ENCODE measurements around the gene GSTA4. TPM values are rescaled to one million over a fixed set of nuclear protein-coding genes. Genes with fewer than 3 reads are reported as not detected.

The GSTA4 gene
- total and polyA plus RNA-seq, 2 donors (not counting 1 experiment from before 2014, with no cell fraction given) = 51.9 to 54.0 TPM

DNA sequence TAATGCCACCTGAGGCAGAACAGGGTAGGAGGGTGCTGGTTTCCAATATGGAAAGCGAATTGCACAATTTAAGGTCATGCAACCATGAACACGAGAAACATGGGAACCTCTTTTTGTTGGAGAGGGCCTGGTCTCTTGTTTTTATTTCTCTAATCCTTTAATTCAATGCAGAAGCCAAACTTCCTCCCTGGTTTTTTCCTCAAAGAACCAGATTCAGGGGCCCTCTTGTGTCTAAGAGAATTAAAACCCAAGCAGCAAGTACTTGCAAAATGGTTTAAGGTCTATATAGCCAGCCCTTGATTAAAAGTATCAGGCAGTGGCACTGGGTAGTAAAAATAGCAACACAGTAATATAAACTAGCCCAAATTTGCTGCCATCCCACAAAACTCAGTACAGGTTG, 19.5 kb downstream of the GSTA4 start:
- Histone ChIP-seq H3K27ac (ENCODE audit: insufficient read depth, low read length) (no peak overlapping the region), H3K9me3 (ENCODE audit: control insufficient read depth, insufficient read depth, low read depth, low read length) (no peaks in the 10 kb centered on the region), H3K27me3 (ENCODE audit: control insufficient read depth, insufficient read depth, low read length) (no peaks in the 10 kb centered on the region), H3K9ac (ENCODE audit: insufficient read depth, low read length) (no peak overlapping the region), H3K4me2 (ENCODE audit: extremely low read depth, insufficient read depth, low read length) (no peak overlapping the region), H2AFZ (ENCODE audit: low read length) (no peak overlapping the region), H3K4me1 (ENCODE audit: control insufficient read depth, extremely low read depth, insufficient read depth, low read length) (no peaks in the 10 kb centered on the region), H4K20me1 (ENCODE audit: control insufficient read depth, extremely low read depth, insufficient read depth, low read length) (no peaks in the 10 kb centered on the region), H3K36me3 (ENCODE audit: control insufficient read depth, insufficient read depth, low read length) (no peaks in the 10 kb centered on the region), H3K79me2 (ENCODE audit: control insufficient read depth, insufficient read depth, low read length) (no peaks in the 10 kb centered on the region), H3K4me3 (replicated peaks in 1 of 4; ENCODE audit: control extremely low read depth in 1 of 4, insufficient read depth in 1 of 4, low read depth in 3 of 4, low read length in 4 of 4) (no peak overlapping the region)
- TF ChIP-seq, protein P1, sequence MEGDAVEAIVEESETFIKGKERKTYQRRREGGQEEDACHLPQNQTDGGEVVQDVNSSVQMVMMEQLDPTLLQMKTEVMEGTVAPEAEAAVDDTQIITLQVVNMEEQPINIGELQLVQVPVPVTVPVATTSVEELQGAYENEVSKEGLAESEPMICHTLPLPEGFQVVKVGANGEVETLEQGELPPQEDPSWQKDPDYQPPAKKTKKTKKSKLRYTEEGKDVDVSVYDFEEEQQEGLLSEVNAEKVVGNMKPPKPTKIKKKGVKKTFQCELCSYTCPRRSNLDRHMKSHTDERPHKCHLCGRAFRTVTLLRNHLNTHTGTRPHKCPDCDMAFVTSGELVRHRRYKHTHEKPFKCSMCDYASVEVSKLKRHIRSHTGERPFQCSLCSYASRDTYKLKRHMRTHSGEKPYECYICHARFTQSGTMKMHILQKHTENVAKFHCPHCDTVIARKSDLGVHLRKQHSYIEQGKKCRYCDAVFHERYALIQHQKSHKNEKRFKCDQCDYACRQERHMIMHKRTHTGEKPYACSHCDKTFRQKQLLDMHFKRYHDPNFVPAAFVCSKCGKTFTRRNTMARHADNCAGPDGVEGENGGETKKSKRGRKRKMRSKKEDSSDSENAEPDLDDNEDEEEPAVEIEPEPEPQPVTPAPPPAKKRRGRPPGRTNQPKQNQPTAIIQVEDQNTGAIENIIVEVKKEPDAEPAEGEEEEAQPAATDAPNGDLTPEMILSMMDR (conservative IDR thresholded peaks at IDR 0.05 in 1 of 2, IDR thresholded peaks at IDR 0.05 in 1 of 2; ENCODE audit: low read depth in 1 of 2, low read length in 2 of 2) = peak in 1 of 2 donors; percentile 28
- TF ChIP-seq EZH2 (IDR thresholded peaks at IDR 0.05; ENCODE audit: low read length, missing control alignments) = no peak
- peak in 1 of 2 donors; percentile 63 for DNase-seq (ENCODE audit: low read depth in 2 of 2)

DNA sequence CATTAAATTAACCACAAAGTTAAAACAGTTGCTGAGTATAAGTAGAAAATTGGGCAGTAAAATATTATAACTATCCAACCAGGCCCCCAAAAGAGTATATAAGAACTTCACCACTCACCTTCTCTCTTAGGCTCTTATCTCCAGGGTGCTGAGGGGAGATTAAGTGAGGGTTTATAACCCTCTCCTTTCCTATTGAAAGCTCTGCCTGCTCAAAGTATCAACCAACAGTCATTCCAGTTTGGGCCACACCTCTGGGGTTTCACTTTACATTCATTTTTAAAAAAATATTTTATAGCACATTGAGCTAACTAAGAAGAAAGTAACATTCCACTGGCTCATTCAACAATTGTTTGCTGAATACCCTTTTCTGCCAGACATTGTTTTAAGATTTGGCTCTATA, 22.1 kb downstream of the GSTA4 start:
- no peak overlapping the region for H3K27ac ChIP-seq (ENCODE audit: insufficient read depth, low read length)
- DNase-seq (ENCODE audit: low read depth in 2 of 2) = no peak
- H3K9ac ChIP-seq (ENCODE audit: insufficient read depth, low read length) = no peak overlapping the region
- no peak for TF ChIP-seq EZH2 (IDR thresholded peaks at IDR 0.05; ENCODE audit: low read length, missing control alignments)
- TF ChIP-seq, protein P1 (conservative IDR thresholded peaks at IDR 0.05 in 1 of 2, IDR thresholded peaks at IDR 0.05 in 1 of 2; ENCODE audit: low read depth in 1 of 2, low read length in 2 of 2) = no peak
- no peak overlapping the region for H3K4me3 ChIP-seq (replicated peaks in 1 of 4; ENCODE audit: control extremely low read depth in 1 of 4, insufficient read depth in 1 of 4, low read depth in 3 of 4, low read length in 4 of 4)
- H3K36me3 ChIP-seq (ENCODE audit: control insufficient read depth, insufficient read depth, low read length) = no peaks in the 10 kb centered on the region
- H3K79me2 ChIP-seq (ENCODE audit: control insufficient read depth, insufficient read depth, low read length) = no peaks in the 10 kb centered on the region
- no peaks in the 10 kb centered on the region for H4K20me1 ChIP-seq (ENCODE audit: control insufficient read depth, extremely low read depth, insufficient read depth, low read length)
- no peak overlapping the region for H2AFZ ChIP-seq (ENCODE audit: low read length)
- no peaks in the 10 kb centered on the region for H3K9me3 ChIP-seq (ENCODE audit: control insufficient read depth, insufficient read depth, low read depth, low read length)
- no peak overlapping the region for H3K4me2 ChIP-seq (ENCODE audit: extremely low read depth, insufficient read depth, low read length)
- no peaks in the 10 kb centered on the region for H3K4me1 ChIP-seq (ENCODE audit: control insufficient read depth, extremely low read depth, insufficient read depth, low read length)
- no peaks in the 10 kb centered on the region for H3K27me3 ChIP-seq (ENCODE audit: control insufficient read depth, insufficient read depth, low read length)

DNA sequence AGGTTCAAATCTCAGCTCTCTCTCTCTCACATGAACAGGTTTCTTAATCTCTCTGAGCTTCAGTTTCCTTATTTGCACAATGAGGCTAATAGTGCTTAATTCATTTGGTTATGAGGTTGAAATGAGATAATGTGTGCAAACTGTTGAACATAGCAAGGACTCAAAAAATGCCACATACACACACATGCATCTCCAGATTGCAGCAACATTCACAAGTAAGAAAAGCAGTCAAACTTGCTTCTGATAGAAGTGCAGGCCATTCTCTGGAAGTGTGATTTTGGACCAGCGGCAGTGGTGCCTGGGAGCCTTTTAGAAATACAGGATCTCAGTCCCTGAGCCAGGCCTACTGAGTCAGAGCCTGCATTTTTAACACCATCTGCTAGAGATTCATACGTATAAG, 25.7 kb downstream of the GSTA4 start:
- H3K9ac ChIP-seq (ENCODE audit: insufficient read depth, low read length) = no peak overlapping the region
- no peak overlapping the region for H3K4me2 ChIP-seq (ENCODE audit: extremely low read depth, insufficient read depth, low read length)
- peaks cover 3% of the 10 kb centered on the region for H3K27me3 ChIP-seq (ENCODE audit: control insufficient read depth, insufficient read depth, low read length)
- H3K36me3 ChIP-seq (ENCODE audit: control insufficient read depth, insufficient read depth, low read length) = no peaks in the 10 kb centered on the region
- H3K4me3 ChIP-seq (replicated peaks in 1 of 4; ENCODE audit: control extremely low read depth in 1 of 4, insufficient read depth in 1 of 4, low read depth in 3 of 4, low read length in 4 of 4) = no peak overlapping the region
- no peak for TF ChIP-seq EZH2 (IDR thresholded peaks at IDR 0.05; ENCODE audit: low read length, missing control alignments)
- TF ChIP-seq, protein P1 (conservative IDR thresholded peaks at IDR 0.05 in 1 of 2, IDR thresholded peaks at IDR 0.05 in 1 of 2; ENCODE audit: low read depth in 1 of 2, low read length in 2 of 2) = no peak
- H3K27ac ChIP-seq (ENCODE audit: insufficient read depth, low read length) = no peak overlapping the region
- H4K20me1 ChIP-seq (ENCODE audit: control insufficient read depth, extremely low read depth, insufficient read depth, low read length) = no peaks in the 10 kb centered on the region
- H2AFZ ChIP-seq (ENCODE audit: low read length) = no peak overlapping the region
- DNase-seq (ENCODE audit: low read depth in 2 of 2) = no peak
- H3K79me2 ChIP-seq (ENCODE audit: control insufficient read depth, insufficient read depth, low read length) = no peaks in the 10 kb centered on the region
- no peaks in the 10 kb centered on the region for H3K4me1 ChIP-seq (ENCODE audit: control insufficient read depth, extremely low read depth, insufficient read depth, low read length)
- no peaks in the 10 kb centered on the region for H3K9me3 ChIP-seq (ENCODE audit: control insufficient read depth, insufficient read depth, low read depth, low read length)
